Astrocyte (in vitro differentiated cells and primary cell): ENCODE results near the gene ELF1.

Experiments used
- EZH2 ChIP-seq: IDR thresholded peaks from 2 replicates; pipeline ENCODE4 v1.6.1; 2012; ENCODE audit warnings: mild to moderate bottlenecking, low read length, inconsistent platforms; ENCODE audit not compliant: insufficient read depth
- TF ChIP-seq, protein P1 (sequence below): IDR thresholded peaks from 2 replicates; pipeline ENCODE4 v1.5.1; 2011; ENCODE audit warnings: low read depth, mild to moderate bottlenecking, inconsistent platforms, low read length, moderate library complexity; ENCODE audit not compliant: insufficient read depth

DNA sequence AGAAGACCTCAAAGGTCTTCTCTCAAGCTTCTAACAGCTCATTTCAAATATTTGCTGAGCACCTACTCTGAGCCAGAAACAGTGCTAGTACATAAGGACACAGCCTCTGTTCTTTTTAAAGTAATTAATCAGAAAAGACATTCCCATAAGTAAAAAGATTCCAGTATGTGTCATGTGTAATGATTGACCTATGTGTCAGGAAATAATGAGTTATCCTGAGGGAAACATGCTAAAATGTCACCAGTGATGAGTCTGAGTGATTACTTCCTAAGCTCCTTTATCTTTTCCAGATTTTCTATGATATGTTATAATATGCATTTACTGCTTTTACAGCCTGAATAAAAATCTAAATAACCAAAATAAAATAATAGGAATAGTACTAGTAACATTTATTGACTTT lies 122.1 kb downstream of the ELF1 start:
- TF ChIP-seq, protein P1, sequence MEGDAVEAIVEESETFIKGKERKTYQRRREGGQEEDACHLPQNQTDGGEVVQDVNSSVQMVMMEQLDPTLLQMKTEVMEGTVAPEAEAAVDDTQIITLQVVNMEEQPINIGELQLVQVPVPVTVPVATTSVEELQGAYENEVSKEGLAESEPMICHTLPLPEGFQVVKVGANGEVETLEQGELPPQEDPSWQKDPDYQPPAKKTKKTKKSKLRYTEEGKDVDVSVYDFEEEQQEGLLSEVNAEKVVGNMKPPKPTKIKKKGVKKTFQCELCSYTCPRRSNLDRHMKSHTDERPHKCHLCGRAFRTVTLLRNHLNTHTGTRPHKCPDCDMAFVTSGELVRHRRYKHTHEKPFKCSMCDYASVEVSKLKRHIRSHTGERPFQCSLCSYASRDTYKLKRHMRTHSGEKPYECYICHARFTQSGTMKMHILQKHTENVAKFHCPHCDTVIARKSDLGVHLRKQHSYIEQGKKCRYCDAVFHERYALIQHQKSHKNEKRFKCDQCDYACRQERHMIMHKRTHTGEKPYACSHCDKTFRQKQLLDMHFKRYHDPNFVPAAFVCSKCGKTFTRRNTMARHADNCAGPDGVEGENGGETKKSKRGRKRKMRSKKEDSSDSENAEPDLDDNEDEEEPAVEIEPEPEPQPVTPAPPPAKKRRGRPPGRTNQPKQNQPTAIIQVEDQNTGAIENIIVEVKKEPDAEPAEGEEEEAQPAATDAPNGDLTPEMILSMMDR, result no peak
- TF ChIP-seq EZH2, result no peak
